DMS153 treated with DMSO at 0.1 percent for 48 hours (cell line): ENCODE data around the gene LRRC26.

Experiments used
- DNase-seq: peaks from one replicate; lab custom pipeline; 2025; ENCODE audit not compliant: unreplicated experiment; lab: John Stamatoyannopoulos, UW

The LRRC26 gene

DNA sequence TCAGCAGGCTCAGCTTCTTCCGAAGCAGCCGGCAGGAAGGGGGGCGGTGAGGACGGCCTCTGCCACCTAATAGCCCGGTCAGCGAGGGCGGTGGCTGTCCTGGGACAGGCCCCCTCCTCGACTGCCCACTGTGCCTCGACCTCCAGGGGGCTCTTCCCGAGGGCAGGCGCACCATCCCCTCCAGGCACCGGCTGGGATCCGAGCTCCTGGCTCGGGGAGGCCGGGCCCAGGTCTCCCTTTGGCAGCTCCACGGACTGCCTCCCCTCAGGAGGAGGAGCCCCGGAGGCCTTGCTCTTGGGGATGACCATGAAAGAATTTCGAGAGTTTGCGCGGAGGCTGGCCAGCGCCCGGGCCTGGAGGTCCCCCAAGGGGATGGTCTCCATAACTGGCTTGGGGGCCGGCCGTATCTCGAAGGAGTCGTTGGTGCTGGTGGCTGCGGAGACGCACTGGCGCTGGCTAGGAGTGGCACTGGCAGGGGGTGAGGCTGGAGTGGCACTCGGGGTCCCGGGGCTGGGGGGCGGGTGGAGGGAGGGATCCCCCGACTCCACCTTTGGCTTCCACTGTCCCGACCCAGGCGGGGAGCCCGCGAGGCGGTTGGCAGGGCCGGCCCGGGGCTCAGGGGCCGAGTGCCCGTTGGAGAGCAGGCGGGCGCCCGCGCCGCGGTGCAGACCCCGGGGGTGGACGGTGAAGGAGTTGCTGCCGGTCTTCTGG, 29.7 kb upstream of the LRRC26 start:
- DNase-seq: no peak

GRCh38 chr9:137198902-137199283, 29.0 kb upstream of the LRRC26 start:
- DNase-seq: no peak

DNA sequence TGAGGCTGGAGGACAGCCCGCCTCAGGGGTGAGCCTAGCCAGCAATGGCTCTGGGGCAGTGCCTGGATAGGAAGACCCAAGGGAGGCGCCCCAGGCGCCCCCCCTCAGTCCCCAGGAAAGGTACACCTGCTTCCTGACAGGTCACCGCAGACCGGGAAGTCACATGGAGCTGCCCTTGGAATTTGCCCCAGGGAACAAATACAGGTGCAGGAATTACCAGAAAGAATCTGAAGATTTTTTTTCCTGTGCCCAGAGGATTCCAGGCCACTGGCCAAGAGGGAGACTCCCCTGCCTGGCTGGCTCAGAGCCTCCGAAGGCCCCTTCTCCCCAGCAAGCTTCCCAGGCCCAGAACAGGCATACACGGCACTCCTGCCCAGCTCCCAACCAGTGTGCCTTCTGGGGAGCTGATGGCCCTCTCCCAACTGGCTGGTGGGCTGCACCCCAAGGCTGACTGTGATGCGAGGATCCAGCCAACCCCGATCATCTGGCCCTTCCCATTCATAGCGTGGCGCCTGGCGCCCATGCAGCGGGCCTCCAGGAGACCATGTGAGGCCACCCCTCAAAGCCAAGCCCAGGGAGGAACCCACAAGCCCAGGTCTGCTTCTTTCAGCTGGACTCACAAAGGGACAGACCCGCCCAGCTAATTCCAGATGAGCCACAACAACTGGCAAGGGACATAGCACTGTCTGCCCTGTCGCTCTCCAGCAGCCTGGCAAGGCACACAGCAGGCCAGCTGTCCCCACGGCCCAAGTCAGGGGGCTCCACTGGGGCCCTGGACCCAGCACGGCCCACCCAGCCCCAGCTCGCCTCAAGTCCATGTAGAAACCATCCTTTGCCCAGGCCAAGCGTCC, 28.4 kb upstream of the LRRC26 start:
- no peak for DNase-seq

GRCh38 chr9:137195525-137196220, 25.8 kb upstream of the LRRC26 start:
- DNase-seq: peak; percentile 98

DNA sequence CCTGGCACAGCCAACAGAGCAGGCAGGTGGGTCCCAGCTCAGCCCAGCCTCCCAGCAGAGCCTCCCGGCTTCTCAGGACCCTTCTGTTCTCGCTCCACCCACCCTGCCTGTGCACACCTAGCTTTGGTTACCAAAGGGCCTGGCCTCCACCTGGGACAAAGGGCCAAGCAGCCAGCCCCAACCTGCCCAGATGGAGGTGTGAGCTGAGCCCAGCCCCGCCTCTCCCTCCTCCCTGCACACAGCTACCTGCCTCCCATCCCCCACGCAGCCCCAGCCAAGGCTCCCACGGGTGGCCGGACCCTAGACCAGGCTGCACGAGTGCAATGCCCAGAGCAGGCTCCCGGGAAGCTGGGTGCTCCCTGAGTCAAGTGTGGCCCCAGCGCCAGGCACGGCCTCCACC, 25.1 kb upstream of the LRRC26 start:
- peak; percentile 78 for DNase-seq

GRCh38 chr9:137194388-137194787, 24.5 kb upstream of the LRRC26 start:
- no peak for DNase-seq

DNA sequence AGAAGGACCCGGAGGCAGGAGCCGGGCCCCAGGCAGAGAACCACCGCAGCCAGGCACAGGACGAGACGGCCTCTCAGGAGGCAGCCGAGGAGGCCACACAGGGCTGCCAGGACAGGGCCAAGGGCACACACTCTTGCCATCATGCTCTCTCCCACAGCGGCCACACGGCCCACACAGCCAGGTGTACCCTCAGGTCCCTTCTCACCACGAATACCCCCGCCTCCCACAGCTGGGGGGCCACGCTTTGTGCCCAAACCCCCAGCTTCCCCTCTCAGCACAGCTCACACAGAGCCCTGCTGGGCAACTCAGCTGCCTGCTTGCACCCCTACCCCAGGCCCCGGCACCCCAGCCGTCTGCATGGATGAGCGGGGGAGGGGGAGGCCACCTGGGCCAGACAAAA, 23.9 kb upstream of the LRRC26 start:
- no peak for DNase-seq

DNA sequence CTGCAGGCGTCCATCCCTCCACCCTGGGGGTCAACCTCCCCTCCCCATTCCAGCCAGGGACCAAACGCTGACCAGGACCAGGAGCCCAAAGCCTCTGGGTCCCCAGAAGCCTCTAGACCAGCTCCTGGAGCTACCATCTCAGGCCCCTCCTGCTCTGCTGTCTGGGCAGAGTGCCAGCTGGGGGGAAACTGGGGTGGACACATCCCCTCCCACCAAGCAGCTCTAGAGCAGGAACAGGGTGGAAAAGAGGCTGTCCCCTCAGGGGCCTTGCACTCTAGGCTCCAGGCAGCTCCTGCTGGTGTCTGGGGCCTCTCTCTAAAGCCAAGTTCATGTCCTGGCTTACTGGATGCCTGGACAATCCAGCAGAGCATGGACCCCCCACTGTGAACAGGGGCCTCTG, 23.0 kb upstream of the LRRC26 start:
- no peak for DNase-seq

DNA sequence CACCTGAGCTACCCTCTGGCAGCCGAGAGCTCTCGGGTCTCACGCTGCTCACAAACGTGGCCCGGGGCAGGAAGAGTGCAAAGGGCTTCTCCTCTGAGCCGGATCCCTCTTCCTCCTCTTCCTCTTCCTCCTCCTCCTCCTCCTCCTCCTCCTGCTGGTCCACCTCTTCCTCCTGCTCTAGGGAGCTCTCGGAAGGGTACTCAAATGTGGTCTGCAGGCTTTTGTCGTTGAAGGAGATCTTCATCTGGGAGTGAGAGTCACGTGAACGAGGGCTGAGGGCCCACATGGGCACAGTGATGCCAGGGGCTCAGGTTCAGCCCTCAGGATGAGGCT, 22.6 kb upstream of the LRRC26 start:
- no peak for DNase-seq

DNA sequence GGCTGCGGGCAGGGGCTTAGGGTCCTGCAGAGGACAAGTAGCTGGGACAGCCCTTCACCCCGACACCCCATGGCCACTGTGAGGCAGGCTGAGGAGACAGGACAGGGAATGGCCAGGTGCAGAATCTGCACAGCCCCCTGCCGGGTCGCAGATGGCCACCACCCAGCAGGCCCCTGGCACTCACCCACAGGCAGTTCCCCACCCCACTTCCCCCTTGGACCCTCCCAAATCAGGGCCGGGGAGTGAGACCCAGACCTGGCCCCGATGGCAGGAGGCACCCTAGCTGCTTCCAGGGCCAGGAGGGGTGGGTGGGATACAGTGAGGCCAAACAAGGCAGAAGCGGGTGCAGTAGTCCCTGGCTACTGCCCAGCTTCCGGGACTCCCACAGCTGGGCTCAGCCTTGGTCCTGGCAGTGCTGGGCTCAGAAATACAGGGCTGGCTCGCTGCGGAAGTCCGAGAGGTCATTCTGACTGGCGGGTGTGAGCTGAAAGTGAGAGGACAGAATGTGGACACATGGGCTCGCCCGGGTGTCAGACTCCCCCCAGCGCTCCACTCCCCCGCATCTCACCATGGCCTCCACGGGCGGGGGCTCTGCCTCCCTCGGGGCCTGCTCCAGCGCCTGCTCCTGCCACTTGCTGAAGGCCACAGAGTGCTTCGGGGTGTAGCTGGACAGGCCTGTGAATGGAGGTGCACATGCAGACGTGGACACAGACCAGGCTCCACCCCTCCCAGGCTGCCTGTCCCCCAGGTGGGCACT, 22.0 kb upstream of the LRRC26 start:
- DNase-seq: no peak

- DNase-seq: no peak
Measured at GRCh38 chr9:137191245-137191644, 21.4 kb upstream of the LRRC26 start.

GRCh38 chr9:137190315-137190856, 20.5 kb upstream of the LRRC26 start:
- no peak for DNase-seq

DNA sequence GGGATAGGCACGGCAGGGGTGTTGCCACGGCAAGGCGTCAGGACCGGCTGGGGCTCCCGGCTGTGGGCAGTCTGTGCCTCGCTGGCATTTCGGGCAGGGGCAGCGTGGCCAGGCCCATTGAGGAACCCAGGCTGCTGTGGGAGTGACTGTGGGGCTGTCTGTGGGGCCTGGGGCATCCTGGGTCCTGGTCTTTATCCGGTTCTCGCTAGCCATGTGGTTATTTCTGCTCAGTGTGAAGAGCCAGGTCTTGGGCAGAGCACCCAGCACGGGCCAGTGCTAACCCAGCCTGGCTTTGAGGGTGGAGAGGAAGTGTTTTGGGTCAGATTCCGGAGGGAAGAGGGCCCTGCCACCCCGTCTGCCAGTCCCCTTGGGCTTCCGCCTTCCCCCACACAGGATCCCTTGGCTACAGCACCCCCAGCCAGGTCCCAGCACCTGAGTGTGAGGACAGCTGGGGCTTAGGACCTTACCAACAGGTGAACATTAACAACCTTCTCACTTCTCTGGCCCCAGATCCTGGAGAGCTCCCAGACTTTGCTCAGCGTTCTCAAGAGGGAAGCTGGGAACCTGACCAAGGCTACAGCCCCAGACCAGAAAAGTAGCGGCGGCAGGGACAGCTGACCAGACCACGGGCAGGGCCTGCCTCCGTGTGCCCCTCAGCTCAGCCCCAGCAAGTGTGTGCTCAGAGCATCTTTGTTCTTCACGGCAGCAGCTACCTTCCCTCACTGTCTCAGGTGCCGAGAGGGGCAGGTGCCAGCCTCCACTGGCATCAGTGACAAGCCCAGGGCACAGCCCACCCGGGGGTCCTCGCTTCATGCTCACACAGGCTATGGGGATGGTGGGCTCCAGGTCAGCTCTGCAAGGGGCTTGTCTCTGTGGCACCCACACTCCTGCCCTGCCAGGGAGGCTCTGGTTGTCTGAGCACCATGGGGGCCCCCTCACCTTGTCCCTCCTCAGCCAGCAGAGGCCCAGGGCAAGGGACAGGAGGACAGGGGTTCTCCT, 19.7 kb upstream of the LRRC26 start:
- no peak for DNase-seq

DNA sequence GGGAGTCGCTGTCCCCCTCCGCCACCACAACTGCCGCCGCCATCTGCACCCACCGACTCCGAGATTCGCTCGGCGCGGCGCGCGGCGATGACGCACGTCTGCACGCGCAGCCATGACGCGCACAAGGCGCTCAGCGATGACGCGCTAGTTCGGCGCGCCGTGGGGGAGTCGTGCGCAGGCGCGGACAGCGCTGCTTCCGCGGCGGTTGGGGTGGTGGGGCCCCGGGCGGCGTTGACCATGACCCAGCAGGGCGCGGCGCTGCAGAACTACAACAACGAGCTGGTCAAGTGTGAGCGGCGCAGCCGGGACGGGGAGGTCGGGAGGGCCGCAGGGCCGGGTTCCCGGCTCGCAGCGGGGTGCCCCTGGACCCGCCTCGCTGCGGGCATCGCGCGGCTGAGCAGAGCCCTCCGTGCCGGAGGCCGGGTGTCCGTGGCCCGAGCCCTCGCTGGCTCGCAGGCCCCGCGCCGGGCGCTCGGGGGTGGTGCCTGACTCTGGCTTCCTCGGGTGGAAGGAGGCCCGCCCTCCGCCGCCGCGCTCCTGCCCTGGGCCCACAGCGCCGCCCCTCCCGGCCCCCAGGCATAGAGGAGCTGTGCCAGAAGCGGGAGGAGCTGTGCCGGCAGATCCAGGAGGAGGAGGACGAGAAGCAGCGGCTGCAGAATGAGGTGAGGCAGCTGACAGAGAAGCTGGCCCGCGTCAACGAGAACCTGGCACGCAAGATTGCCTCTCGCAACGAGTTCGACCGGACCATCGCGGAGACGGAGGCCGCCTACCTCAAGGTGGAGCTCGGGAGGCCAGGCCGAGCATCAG, 18.8 kb upstream of the LRRC26 start, which contains the start of the genes ANAPC2 and SSNA1:
TSS of gene ANAPC2 (minus strand) at position 71 of the 807 bp plus-strand sequence. CDS start at position 43, 28 bp downstream.
TSS of gene SSNA1 (plus strand) at position 187 of the 807 bp plus-strand sequence. CDS start at position 238, 51 bp downstream.
- peak; percentile 79 for DNase-seq

DNA sequence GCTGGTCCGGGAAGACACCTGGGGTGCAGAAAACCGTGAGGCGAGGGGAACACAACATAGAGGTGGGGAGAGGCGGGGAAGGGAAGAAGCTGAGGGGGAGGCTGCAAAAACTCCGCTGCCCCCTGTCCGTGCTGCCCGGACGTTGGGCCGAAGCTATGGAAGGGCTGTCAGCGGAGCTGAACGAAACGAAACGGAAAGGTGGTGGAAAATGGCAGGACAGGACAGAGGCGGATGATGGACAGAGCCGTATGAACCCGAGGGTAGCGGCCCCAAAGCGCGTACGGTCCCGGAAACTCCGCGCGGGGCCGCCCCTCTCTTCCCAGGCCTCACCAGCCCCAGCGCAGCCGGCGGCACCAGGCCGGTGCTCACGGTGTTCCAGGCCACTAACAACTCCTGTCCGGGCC, 18.2 kb upstream of the LRRC26 start:
- DNase-seq: no peak

DNA sequence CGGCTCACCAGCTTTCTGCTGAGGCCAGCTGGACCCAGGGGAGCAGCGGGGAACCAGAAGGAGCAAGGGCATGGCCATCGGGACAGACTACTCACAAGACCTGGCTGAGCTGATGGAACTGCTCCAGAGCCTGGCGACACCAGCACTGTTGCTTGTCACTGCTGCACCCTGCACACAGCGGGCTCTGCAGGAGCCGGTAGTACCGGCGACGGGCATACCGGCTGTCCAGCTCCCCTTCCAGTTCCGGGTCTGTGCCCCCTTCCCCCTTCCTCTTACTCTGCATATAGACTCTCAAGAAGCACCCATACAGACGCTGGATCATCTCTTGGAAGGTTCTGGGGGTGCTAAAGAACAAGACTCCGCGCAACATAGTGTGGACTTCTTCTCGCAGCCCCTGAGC, 17.5 kb upstream of the LRRC26 start:
- DNase-seq: no peak

GRCh38 chr9:137186385-137186784, 16.5 kb upstream of the LRRC26 start:
- no peak for DNase-seq

GRCh38 chr9:137185921-137186320, 16.1 kb upstream of the LRRC26 start:
- DNase-seq: no peak
